ENCODE measurements around the gene VPS54.
"Not testable (repeated sequence)": the region's sequence is repeated elsewhere in the genome, so short reads cannot be mapped to it uniquely, and the experiment has no call there.

VPS54 gene

DNA sequence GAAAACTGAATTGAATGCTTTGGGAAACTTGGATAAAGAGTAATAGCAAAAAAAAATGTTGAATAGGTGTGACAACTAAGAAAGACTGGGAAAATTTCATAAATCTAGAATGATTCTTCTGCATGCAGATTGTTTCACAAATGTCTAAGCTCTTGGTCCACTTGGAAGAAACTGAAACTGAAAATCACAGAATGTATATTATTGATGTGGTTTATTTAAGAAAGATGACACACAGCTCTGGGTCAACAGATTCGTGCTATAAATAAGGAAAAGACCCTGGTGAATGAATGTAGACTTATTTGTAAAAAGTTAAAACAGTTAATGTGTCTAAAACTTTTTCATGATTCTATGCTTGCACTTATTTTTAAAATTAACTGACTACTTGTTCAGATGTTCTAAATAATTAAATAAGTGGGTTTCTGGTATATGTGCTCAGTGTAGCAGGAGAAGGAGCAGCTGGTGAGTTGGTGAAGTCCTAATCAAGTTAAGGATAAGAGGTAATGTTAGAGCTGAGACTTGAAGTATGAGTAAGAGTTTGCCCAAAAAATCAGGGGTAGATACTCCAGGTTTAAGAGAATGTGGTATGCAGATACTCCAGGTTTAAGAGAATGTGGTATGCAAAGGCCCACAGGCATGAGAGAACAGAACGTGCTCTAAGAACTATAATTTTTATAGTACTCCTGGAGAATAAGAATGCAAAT is 153.1 kb downstream of the VPS54 start:
- no peak for DNase-seq

DNA sequence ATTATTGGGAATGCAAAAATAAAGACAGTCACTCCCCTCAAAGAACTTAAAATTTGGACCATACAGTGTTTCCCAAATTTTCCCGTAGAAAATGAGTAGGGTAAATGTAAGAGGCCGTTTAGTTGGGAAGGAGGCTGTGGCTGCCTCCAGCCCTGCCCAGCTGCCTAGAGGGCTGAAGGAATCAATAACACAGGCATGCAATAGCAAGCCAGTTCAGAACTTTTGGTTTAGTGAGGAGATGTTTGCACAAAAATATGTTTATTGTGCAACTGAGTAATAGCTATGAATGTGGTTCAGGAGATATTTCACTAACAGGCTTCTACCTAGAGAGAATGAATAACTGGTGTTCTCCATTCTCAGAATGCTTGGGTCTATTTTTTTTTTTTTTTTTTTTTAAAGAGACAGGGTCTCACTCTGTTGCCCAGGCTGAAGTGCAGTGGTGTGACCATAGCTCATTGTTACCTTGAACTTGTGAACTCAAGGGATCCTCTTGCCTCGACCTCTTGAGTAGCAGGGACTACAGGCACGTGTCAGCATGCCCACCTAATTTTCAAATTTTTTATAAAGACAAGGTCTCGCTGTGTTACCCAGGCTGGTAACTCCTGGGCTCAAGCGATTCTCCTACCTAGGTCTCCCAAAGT is 153.9 kb downstream of the VPS54 start:
- DNase-seq, result no peak

DNA sequence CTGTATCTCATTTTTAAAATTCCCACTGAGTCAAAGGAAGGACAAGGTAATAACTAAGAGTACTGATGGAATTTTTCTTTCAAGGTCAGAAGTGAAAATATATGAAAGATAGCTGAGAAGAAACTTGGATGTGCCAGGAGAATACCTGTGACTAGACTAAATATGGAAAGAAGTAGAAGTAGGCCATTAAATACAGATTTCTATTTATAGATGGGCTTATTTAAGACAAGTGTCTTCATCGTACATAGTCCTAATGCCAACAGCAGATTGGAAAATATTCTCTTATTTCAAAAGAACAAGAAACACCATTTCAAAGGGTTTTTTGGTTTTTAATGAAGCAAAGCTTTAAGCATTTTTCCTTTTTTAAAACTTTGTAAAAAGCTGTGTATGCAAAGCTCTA is 155.5 kb downstream of the VPS54 start:
- DNase-seq, result no peak

DNA sequence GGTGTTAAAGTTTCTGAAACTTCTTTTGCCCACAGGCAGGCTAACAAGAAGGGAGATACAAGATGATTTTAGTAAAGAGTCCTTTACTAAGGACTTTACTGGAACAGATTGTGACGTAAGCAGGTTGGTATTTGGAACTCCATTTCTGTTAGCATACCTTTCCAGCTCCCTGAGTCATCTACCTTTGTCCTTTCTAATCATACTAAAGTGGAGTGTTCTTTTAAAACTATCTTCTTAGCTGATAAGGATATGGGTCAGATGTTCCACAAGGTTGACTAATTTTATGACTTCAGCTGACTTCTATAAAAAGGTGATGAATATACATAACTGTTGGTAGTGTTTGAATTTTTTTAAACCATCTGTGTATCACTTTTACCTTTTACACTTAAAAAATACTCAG is 156.4 kb downstream of the VPS54 start:
- no peak for DNase-seq

DNA sequence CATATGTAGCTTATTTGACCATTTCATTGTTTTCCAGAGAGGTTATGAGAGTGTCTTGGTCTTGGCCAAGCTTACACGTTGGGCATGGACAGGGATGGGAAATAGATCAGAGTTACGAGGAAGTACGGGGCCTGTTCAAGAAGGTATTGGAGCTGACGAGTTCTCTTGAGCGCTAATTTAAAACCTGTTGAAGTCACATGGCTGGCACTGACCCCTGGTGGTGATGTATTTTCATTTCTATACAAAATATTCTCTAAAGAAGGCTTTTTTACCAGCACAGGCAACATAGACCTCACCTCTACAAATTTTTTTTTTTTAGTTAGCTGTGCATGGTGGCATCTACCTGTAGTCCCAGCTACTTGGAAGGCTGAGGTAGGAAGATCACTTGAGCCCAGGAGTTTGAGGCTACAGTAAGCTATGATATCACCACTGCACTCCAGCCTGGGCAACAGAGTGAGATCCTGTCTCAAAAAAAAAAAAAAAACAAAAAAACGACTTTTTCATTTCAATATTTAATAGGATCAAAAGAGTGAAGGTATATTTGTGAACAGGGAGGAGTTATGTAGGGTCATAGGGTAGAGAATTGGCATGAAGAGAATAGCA is 157.9 kb downstream of the VPS54 start:
- peak; percentile 66 for DNase-seq

DNA sequence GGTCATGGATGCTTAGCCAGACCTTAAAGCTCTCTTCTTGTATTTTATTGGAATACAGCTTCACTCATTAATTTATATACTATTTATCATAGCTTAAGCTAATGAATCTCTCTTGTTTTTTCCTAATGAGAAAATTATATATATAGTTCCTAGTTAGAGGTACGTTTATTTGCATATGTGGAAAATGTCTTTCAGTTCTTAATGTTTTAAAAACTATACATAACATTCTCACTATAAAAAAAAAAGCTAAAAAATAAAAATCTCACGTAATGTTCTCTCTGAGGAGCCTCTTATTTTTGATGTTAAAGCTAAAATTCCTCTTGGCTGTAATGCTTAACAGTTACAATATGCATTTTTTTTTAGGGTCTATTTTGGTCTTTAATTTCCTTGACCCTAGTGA is 160.9 kb downstream of the VPS54 start:
- DNase-seq, result no peak

DNA sequence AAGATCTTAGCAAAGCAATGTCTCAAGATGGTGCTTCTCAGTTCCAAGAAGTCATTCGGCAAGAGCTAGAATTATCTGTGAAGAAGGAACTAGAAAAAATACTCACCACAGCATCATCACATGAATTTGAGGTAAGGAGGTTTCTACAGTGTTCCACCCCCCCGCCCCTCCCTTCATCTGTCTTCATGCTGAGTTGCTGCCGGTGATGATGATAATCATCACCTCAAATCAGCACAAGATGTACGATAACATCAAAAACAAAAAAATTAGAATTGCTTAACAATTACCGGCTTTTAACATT is 163.0 kb downstream of the VPS54 start:
- no peak for DNase-seq

DNA sequence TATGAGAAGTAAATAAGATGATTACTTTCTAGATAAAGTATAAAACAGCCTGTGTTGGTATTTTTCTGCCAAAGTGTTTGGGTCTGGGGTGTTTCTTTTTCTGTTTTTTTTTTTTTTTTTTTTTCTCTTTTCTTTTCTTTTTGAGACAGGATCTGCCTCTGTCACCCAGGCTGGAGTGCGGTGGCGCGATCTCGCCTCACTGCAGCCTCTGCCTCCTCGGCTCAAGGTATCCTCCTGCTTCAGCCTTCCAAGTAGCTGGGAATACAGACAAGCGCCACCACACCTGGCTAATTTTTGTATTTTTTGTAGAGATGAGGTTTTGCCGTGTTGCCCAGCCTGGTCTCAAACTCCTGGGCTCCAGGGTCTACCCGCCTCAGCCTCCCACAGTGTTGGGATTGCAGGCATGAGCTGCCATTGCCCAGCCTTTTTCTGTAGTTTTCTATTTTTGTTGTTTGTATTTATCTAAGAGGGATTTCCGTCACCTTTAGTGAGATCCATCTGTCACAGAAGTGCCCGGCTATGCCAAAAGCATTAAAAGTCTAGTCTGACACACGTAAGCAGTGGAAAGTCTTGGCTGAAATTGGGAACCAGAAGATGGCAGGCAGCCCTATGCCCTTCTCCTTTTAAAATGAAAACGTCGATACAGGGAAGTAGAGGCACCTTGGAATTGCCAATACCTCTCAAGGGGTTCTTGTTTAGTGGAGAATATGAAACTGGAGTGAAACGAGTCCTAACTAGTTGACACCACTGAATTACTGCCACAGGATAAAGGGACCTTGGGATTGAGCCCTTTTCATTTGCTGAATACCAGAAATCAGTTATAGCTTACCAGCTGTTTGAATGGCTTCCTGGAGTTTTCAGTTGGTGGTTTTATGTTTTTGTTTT is 163.6 kb downstream of the VPS54 start:
- no peak for DNase-seq

DNA sequence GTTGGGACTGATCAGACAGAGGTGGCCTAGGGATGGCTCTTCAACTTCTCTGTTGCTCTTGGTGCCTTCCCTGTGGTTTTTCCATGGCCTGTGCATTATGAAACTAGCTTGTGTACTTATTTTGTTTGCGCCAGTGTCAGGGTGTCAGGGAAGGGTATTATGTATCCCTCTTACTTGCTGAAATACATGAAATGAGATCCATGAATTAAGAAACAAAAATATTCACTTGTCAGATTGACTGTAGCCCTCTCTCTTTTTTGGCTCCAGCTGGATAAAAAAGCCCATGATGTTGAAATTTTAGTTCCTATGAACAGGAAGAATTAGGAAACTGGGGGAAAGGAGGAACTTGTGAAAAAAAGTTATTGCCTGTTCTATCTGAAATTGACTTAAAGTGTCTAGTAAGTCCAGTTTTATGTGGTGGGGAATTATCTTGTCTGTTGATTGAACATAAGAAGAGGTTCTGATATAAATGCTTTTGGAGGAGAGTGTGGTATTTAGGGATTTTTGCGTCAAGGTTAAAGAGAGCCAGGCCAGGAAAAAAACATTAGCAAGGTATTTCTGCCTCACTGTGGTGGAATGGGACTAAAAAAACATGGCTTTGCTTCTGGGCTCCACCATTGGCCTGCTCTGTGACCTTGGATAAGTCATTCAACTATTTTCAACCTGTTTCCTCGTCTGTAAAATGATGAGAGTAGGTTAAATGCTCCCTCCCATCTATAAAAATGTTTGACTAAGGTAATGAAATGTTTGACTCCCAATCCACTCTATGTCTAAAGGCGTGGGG is 165.5 kb downstream of the VPS54 start:
- DNase-seq, result no peak

DNA sequence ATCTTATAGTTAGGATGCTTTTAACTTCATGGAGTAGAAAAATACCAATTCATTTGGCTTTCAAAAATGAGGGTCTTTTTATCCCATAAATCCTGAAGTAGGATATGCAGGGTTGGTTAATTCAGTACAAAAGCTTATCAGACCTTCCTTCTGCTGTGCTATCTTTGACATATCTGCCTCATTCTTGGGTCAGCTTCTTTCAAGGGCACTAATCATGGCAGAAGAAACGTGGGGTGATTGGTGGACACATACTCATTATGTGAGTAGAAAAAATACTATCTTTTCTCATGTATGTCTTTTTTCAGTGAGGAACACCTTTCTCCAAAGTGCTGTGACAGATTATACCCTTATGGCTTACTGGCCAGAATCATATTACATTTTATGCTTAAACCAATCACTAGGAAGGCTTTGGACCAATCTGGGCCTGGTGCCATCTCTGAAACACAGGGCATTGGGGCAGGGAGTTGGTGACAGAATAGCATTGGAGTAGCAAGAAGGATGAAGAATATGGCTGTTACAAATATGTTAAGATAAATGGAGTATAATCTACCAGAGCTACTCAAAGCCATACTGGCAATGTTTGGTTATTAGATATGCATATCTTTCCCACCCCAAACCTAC is 167.4 kb downstream of the VPS54 start:
- no peak for DNase-seq

DNA sequence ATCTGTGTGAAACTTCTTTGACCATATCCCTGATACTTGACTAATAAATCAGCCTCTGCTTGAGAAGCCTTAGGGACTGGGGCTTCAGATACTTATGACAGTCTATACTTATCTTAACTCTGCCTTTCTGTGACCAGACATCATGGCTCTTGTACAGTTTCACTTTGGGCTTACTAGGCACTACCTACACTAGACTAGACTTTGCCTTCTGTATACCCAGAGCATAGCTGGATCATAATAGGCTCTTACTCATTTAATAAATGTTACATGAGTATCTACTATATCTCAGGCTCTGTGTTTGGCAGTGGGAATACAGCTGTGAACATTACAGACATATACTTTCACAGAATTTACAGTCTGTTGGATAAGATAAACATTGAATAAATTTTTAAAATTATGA is 168.6 kb downstream of the VPS54 start:
- no peak for DNase-seq

DNA sequence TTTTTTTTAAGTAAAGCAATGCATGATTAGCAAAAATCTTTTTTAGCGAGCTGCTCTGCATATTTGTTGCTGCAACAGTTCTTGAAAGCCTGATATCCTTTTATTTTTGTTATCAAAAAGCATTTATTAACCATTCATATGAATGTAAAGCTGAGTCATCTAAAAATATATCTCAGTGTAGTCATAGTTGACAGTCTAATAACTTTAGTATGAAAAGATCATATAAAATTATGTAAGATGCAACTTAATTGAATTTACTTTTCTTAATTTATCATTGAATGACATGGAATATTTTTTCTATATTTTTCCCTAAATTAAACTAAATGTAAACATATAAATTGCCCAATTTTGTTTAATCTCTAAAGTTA is 169.0 kb downstream of the VPS54 start:
- DNase-seq, result no peak

DNA sequence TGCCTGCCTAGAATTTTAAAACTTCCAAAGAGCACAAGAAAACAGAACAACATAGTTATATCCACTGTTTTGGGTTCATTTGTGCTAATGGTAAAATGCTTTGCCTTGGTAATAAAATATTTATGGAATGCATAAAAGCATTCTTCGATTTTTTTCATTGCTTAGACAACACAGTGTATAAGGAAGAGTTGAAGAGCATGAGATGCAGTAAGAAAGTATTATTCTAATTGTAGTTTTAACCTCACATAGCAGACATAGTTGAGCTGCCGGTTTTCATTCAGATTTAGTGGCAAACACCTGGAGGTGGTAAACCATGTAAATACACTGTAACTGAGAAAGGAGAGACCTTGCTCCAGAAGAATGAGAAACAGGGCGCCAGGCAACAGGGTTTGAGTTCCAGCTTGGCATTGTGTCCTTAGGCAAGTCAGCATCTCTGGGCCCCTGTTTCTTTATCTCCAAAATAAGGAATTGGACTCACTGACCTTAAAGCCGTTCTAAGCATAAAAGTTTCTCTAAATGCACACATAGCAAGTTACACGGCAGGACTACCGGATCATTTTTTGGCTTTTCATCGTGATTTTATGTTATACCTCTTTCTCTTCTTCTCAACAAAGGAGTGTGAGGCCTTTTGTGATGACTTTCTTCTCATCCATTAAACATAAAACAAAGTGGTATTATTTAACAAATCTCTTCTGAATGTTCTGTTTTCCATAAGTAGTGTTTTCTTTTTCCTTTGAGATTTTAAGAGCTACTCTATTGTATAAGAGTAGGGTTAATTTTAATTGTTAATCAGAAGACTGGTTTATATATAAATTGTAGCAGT is 169.6 kb downstream of the VPS54 start:
- no peak for DNase-seq

DNA sequence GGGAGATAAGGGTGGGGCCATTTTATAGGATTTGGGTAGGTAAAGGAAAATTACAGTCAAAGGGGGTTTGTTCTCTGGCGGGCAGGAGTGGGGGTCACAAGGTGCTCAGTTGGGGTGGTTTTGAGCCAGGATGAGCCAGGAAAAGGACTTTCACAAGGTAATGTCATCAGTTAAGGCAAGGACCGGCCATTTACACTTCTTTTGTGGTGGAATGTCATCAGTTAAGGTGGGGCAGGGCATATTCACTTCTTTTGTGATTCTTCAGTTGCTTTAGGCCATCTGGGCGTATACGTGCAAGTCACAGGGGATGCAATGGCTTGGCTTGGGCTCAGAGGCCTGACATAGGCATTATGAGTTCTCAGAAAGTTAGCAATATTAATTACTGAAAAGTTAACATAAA is 171.7 kb downstream of the VPS54 start:
- DNase-seq, result not testable (repeated sequence)

DNA sequence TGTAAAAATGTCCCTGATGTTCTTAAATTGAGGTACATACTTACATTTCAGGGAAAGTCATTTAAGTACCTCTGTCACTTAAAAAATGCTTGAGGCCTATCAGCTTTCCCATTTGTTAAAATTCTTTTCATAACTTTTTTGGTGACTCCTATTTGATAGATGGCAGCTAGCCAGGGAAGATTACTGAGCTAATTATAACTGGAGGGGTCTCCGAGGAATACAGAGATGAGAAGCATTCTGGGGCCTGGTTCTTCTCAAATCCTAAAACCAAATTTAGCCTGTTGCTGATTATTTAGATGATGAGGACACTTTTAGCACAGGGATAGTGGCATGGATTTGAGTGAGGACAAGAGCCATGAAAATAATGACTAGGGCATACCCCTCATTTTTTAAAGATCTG is 172.7 kb downstream of the VPS54 start:
- DNase-seq, result no peak

DNA sequence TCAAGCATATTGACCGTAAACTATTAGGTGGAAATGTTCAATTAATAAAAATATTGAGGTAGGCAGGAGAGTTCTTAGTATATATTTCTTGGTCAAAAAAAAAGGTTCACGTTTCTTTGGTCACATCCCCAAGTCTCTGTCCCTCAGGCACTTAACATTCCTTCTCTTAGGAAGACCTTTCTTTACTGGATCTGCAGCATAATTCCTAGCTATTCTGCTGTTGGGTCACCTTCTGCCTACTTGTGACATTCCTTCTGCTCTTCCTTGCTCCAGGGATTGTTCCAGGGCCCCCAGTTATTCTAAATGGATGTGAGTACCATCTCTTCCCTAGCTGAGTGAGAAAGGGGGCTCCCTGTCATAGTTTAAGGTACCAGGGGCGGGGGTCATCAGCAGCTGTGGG is 173.4 kb downstream of the VPS54 start:
- DNase-seq, result no peak

DNA sequence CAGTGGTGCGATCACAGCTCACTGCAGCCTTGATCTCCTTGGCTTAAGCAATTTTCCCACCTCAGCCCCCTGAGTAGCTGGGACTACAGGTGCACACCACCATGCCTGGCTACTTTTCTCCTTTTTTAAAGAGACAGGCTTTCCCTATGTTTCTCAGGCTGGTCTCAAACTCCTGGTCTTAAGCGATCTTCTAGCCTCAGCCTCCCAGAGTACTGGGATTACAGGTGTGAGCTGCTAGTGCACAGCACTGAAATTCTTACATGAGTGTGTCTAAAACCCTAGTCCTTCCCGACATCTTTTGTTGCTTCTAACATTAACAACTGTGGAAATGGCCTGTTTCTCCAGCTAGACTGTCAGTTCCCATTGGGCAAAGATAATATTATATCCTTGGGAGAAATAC is 174.6 kb downstream of the VPS54 start:
- no peak for DNase-seq

DNA sequence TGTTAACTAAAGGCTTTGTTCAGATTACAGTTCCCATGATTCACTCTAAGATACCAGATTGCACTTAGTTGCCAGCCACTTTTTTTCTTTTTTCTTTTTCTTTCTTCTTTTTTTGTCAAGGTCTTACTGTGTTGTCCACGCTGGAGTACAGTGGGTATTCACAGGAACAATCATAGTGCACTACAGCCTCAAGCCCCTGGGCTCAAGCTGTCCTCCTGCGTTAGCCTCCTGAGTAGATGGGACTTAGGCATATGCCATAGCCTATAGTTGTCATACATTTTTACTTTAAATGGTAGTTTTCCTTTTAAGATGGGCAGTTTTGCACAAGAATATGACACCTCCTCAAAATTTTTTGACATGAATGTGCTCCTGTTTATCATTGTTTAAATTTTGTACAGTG is 175.4 kb downstream of the VPS54 start:
- DNase-seq, result no peak

DNA sequence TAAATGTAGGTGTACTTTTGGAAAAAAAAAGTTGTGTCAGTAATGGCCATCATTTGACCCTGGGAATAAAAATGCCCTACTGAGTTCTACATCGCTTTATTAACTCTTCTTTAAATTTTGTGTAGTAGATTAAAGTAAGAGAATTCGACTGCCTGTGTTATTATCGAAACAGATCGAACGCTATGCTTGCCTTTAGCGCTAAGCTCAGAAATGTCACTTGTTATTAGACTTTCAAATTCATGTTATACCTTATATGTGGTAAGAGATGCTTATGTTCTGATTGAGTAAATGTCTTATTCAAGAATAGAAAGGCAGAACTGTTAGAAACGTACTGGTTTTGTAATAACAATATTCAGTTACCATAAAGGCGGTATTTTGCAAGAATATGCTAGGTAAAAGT is 176.1 kb downstream of the VPS54 start:
- DNase-seq, result no peak

DNA sequence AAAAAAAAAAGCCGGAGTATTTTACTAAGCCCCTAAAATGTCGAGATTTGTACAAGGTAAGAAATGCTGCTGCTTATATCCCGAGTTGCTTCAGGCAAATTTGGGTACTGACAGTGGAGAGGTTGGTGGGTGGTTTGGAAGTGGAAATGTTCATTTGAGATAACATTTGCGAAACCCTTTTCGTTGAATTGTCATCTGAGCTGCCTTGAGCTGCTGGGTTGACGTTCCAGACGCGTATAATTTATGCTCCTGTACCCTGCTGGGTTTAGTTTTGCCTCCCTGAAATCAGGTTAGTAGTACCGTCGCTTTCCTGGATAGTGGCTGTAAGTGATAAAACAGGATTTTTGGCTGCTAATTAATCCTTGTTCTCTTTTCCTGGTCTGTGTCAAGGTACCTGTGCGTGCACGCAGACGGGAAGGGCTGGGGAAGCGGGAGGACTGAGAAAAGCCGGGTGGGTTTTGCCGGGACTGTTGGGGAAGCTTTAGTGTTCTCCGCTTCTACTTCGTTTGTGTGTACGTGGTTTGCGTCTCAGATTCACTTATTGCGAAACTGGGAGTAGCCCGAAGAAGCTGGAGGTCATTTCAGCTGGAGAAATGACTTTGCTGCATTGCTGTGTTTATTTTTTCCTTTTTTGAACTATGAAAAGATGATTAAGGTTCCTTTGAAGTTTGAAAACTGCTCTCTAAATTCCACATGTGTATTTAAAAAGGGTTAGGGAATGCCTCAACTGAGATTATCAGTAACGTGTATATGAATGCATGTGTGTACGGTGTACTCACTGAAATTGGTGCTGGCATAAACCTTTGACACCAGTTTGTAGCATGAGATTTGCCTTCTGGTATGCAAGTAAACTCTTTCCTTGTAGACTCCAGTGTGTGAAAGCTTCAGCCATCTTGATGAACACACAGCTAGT is 176.8 kb downstream of the VPS54 start:
- peak; percentile 29 for DNase-seq

All from NCI-H2227 treated with DMSO at 0.1 percent for 48 hours (cell line).